Activated CD4-positive, alpha-beta T cell treated with anti-CD3 and anti-CD28 coated beads, Interleukin-2, amount 50 U/mL, for 4 hours (primary cell): ENCODE measurements around the gene ASTN2.
"Not testable (repeated sequence)": the region's sequence is repeated elsewhere in the genome, so short reads cannot be mapped to it uniquely, and the experiment has no call there.

Experiments used
- DNase-seq, 2 experiments: peaks; one replicate each; pipeline ENCODE4 v3.0.0-alpha.2; 2020

Gene ASTN2

GRCh38 chr9:116901260-116901659 lies 513.6 kb downstream of the ASTN2 start:
- no peak for DNase-seq

- DNase-seq, result no peak
Measured at GRCh38 chr9:116900543-116900942, 514.3 kb downstream of the ASTN2 start.

- DNase-seq, result no peak
Measured at GRCh38 chr9:116900007-116900367, 514.9 kb downstream of the ASTN2 start.

- DNase-seq, result no peak
Measured at GRCh38 chr9:116899337-116900006, 515.4 kb downstream of the ASTN2 start.

GRCh38 chr9:116898131-116898530 lies 516.7 kb downstream of the ASTN2 start:
- DNase-seq, result not testable (repeated sequence)

GRCh38 chr9:116897201-116897600 lies 517.7 kb downstream of the ASTN2 start:
- DNase-seq, result no peak

GRCh38 chr9:116895961-116896360 lies 518.9 kb downstream of the ASTN2 start:
- no peak for DNase-seq

- DNase-seq, result no peak
Measured at GRCh38 chr9:116891424-116891823, 523.4 kb downstream of the ASTN2 start.

GRCh38 chr9:116888476-116888875 lies 526.4 kb downstream of the ASTN2 start:
- DNase-seq, result not testable (repeated sequence)

GRCh38 chr9:116888066-116888465 lies 526.8 kb downstream of the ASTN2 start:
- DNase-seq, result no peak

GRCh38 chr9:116883676-116884075 lies 531.2 kb downstream of the ASTN2 start:
- DNase-seq, result no peak

GRCh38 chr9:116877072-116877471 lies 537.8 kb downstream of the ASTN2 start:
- DNase-seq, result no peak

GRCh38 chr9:116875576-116875975 lies 539.3 kb downstream of the ASTN2 start:
- DNase-seq, result no peak

GRCh38 chr9:116873937-116874914 lies 540.6 kb downstream of the ASTN2 start:
- no peak for DNase-seq

- no peak for DNase-seq
Measured at GRCh38 chr9:116873491-116873890, 541.4 kb downstream of the ASTN2 start.

- no peak for DNase-seq
Measured at GRCh38 chr9:116870566-116870965, 544.3 kb downstream of the ASTN2 start.

- no peak for DNase-seq
Measured at GRCh38 chr9:116868201-116868600, 546.7 kb downstream of the ASTN2 start.

- DNase-seq, result no peak
Measured at GRCh38 chr9:116861321-116861720, 553.5 kb downstream of the ASTN2 start.

- no peak for DNase-seq
Measured at GRCh38 chr9:116860509-116861120, 554.2 kb downstream of the ASTN2 start.

GRCh38 chr9:116859763-116860162 lies 555.1 kb downstream of the ASTN2 start:
- DNase-seq, result no peak

- no peak for DNase-seq
Measured at GRCh38 chr9:116857321-116857720, 557.5 kb downstream of the ASTN2 start.

- no peak for DNase-seq
Measured at GRCh38 chr9:116855881-116856662, 558.8 kb downstream of the ASTN2 start.

GRCh38 chr9:116849721-116850120 lies 565.1 kb downstream of the ASTN2 start:
- DNase-seq, result no peak
